Activated naive CD4-positive, alpha-beta T cell treated with anti-CD3 and anti-CD28 coated beads, Interleukin-2, amount 50 U/mL, for 24 hours (primary cell): ENCODE data around the gene ABCA13.

Experiments
- H3K27ac Mint-ChIP-seq: one replicate; pipeline ENCODE4 v1.8.0; 2021; ENCODE audit warnings: mild to moderate bottlenecking, mixed read lengths
- H3K27me3 Mint-ChIP-seq: one replicate; pipeline ENCODE4 v1.8.0; 2021; ENCODE audit warnings: mixed read lengths
- H3K36me3 Mint-ChIP-seq: one replicate; pipeline ENCODE4 v1.8.0; 2021; ENCODE audit warnings: mixed read lengths
- H3K4me1 Mint-ChIP-seq: one replicate; pipeline ENCODE4 v1.8.0; 2021; ENCODE audit warnings: mixed read lengths
- H3K4me3 Mint-ChIP-seq: one replicate; pipeline ENCODE4 v1.8.0; 2021; ENCODE audit warnings: mild to moderate bottlenecking, mixed read lengths
- H3K9me3 Mint-ChIP-seq: one replicate; pipeline ENCODE4 v1.8.0; 2021; ENCODE audit warnings: mixed read lengths

Gene ABCA13

DNA sequence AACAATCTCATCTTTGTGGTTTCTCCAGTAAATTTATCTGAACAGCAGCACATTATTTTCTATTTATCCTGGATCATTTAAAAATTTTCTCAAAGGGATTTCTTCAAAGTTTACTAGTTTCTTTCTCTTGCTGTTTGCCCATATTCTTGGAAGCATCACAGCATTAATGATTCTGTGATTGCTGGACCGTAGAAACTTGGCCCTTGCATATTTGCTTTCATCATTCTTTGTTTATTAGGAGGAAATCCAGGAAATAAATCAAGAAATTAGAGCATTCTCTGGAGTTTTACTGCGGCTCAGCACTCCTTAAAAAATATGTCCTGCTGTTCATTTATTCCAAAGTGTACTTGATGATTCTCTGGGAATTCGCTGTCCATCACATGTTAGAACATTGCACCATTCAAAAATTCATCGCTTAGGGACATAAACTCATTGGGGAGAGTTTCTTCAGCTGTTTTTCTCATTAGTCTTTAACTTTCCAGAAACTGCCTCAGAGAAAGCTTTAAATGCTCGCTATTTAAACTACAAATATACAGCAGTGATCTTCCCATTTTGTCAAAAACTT lies 489.1 kb downstream of the ABCA13 start:
- H3K27me3 Mint-ChIP-seq, result peaks cover 2% of the 10 kb centered on the region
- H3K4me1 Mint-ChIP-seq, result no peaks in the 10 kb centered on the region
- no peak overlapping the region for H3K4me3 Mint-ChIP-seq
- no peak overlapping the region for H3K27ac Mint-ChIP-seq
- no peaks in the 10 kb centered on the region for H3K9me3 Mint-ChIP-seq
- no peaks in the 10 kb centered on the region for H3K36me3 Mint-ChIP-seq

DNA sequence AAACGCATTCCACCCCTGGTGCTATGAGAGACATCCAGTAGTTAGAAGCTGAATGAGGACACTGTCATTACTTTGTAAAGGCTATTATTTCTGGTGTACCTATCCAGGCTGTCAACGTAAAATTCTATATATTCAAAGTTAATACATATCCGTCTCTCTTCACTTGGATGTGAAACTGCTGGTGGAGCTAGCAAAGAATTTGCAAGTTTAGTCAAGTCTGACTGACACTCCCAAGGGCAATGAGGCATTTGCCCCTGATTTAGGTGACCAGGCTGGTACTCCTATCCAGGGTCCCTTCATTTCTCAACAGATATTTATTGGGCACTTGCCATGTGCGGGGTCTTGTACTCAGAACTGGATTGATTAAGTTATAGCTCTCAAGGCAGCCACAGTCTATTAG lies 493.0 kb downstream of the ABCA13 start:
- Mint-ChIP-seq H3K27ac (no peak overlapping the region), H3K27me3 (no peaks in the 10 kb centered on the region), H3K36me3 (no peaks in the 10 kb centered on the region), H3K4me1 (no peaks in the 10 kb centered on the region), H3K4me3 (no peak overlapping the region), H3K9me3 (no peaks in the 10 kb centered on the region)

DNA sequence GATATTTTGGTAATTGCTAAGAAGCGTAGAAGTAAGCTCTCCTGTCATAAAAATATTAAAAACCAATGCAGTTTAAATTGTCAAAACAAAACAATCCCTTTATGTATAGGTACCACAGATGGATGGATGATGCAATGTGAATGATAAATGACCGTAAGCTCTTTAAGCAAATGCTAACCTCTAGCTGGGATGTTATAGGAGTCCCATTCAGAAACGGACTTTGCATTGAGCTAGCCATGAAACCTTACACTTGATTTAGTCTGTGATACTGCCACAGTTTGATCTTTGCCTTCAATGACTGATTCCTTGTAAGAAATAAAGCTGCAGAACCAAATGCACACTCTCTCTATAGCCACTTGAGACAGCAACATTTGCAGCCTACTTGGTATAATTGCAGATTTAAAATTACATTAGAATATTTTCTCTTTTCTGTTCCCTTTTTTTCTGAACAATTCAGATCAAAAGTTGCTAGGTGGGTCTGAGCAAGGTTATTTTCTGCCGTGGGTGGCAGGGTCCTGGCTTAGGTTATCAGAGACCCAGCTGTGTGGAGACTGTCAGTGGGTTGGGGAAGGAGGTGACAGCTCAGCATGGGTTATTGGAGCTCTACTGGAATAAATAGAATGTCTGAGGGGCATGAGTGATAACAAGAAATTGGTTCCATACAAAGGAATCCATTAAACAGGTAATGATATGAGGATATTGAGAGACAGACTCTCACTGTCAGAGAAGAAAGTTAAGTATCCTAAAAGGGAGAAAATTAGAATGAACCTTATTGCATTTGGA lies 494.3 kb downstream of the ABCA13 start:
- no peaks in the 10 kb centered on the region for H3K9me3 Mint-ChIP-seq
- no peaks in the 10 kb centered on the region for H3K4me1 Mint-ChIP-seq
- no peak overlapping the region for H3K4me3 Mint-ChIP-seq
- H3K36me3 Mint-ChIP-seq, result no peaks in the 10 kb centered on the region
- H3K27me3 Mint-ChIP-seq, result no peaks in the 10 kb centered on the region
- H3K27ac Mint-ChIP-seq, result no peak overlapping the region

DNA sequence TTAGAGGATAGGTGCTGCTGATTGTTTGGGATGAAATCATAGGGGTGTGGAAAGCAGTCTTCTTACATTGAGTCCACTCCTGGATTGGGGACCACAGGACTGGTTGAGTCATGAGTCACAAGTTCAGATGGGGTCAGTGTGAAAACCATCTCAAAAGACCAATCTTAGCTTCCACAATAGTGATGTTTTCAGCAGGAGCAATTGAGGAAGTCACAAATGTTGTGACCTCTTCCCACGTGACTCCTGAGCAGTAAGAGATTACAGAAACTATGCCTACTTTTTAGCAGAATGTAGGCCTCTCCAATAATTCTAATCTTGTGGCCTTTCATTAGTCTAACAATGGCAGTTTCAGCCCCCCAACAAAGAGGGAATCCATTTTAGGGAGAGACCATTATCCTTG lies 496.1 kb downstream of the ABCA13 start:
- Mint-ChIP-seq H3K27me3 (no peaks in the 10 kb centered on the region), H3K9me3 (peaks cover 10% of the 10 kb centered on the region), H3K4me3 (no peak overlapping the region), H3K4me1 (no peaks in the 10 kb centered on the region), H3K27ac (no peak overlapping the region), H3K36me3 (no peaks in the 10 kb centered on the region)

DNA sequence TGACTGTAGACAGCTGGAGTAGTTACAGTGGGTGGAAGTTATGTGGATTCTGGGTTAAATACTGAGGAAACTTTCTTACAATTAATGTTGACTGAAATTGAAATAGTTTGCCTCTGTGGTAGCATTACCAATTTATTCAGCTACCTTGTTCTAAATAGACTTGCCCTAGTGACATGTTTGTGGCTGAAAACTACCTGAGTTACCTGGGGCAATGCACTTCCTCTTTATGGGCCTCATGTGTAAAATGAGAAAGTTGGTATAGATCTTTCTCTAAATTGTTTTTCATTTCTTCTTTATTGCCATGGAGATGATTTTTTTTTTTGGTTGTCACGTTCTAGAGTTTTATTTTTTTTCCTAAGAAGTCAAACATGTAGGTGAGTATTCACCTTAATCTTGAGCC lies 500.4 kb downstream of the ABCA13 start:
- no peaks in the 10 kb centered on the region for H3K36me3 Mint-ChIP-seq
- H3K27ac Mint-ChIP-seq, result no peak overlapping the region
- H3K9me3 Mint-ChIP-seq, result peaks cover 10% of the 10 kb centered on the region
- no peaks in the 10 kb centered on the region for H3K4me1 Mint-ChIP-seq
- H3K4me3 Mint-ChIP-seq, result no peak overlapping the region
- H3K27me3 Mint-ChIP-seq, result no peaks in the 10 kb centered on the region

DNA sequence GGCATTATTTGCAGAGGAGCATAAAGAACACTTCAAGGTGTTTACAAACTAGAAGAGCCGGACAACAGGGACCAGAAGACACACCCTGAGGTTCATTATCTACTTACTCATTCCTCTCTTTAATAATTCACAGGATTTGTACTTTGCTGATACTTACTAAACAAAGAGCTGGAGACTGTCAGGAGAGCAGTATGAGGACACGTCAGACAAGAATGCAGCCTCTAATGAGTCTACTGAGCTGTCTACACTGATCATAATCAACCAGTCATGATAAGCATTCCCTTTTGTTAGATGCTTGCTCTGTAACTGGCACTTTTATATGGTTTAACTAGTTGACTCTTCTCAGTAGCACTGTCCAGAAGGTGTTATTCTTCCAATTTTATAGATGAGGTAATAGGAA lies 509.7 kb downstream of the ABCA13 start:
- Mint-ChIP-seq H3K27me3 (peaks cover 1% of the 10 kb centered on the region), H3K27ac (no peak overlapping the region), H3K4me1 (no peaks in the 10 kb centered on the region), H3K4me3 (no peak overlapping the region), H3K36me3 (no peaks in the 10 kb centered on the region), H3K9me3 (no peaks in the 10 kb centered on the region)

DNA sequence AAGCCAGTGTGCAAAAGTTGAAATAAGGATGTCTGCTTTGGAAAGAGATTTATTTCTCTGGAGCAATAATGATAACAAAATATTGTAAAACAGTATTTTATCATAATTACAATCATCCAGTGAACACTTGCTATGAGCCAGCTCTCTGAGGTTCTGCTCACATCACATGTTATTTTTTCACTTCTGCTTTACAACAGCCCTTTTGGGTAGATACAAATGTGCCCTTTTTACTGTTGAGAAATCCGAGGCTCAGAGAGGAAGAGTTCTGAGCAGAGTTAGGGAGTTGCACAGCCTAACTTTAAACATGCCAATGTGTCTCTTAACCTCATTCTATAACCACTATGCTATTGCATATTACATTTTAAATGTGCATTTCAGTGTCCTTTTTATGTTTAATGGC lies 520.5 kb downstream of the ABCA13 start:
- no peaks in the 10 kb centered on the region for H3K36me3 Mint-ChIP-seq
- no peak overlapping the region for H3K4me3 Mint-ChIP-seq
- H3K4me1 Mint-ChIP-seq, result no peaks in the 10 kb centered on the region
- H3K9me3 Mint-ChIP-seq, result no peaks in the 10 kb centered on the region
- H3K27me3 Mint-ChIP-seq, result no peaks in the 10 kb centered on the region
- H3K27ac Mint-ChIP-seq, result no peak overlapping the region
